T-helper 9 cell (primary cell): ENCODE results near the gene PLA2G4B.

Source experiments
- DNase-seq: peaks from one replicate; pipeline ENCODE4 v3.0.0-alpha.2; 2020

Gene PLA2G4B

GRCh38 chr15:41809526-41810220 lies 29.0 kb upstream of the PLA2G4B start:
- DNase-seq, result no peak

- no peak for DNase-seq
Observed at GRCh38 chr15:41810651-41811431, 27.8 kb upstream of the PLA2G4B start.

- peak; percentile 66 for DNase-seq
Observed at GRCh38 chr15:41811432-41812195, 27.0 kb upstream of the PLA2G4B start.

GRCh38 chr15:41812820-41813375 lies 25.7 kb upstream of the PLA2G4B start:
- no peak for DNase-seq

GRCh38 chr15:41813426-41813825 lies 25.2 kb upstream of the PLA2G4B start:
- no peak for DNase-seq

GRCh38 chr15:41814534-41814933 lies 24.1 kb upstream of the PLA2G4B start:
- no peak for DNase-seq

GRCh38 chr15:41816788-41817187 lies 21.9 kb upstream of the PLA2G4B start:
- DNase-seq, result no peak

- DNase-seq, result no peak
Observed at GRCh38 chr15:41817327-41817726, 21.3 kb upstream of the PLA2G4B start.

GRCh38 chr15:41817781-41818180 lies 20.9 kb upstream of the PLA2G4B start:
- no peak for DNase-seq

- no peak for DNase-seq
Observed at GRCh38 chr15:41819455-41820050, 19.1 kb upstream of the PLA2G4B start.

- no peak for DNase-seq
Observed at GRCh38 chr15:41820791-41821423, 17.7 kb upstream of the PLA2G4B start.

GRCh38 chr15:41821831-41822230 lies 16.8 kb upstream of the PLA2G4B start:
- no peak for DNase-seq

GRCh38 chr15:41822471-41822870 lies 16.2 kb upstream of the PLA2G4B start:
- no peak for DNase-seq

GRCh38 chr15:41822957-41823356 lies 15.7 kb upstream of the PLA2G4B start:
- DNase-seq, result no peak

GRCh38 chr15:41823502-41823901 lies 15.1 kb upstream of the PLA2G4B start:
- no peak for DNase-seq

- no peak for DNase-seq
Observed at GRCh38 chr15:41824062-41824745, 14.4 kb upstream of the PLA2G4B start.

GRCh38 chr15:41825145-41825544 lies 13.5 kb upstream of the PLA2G4B start:
- no peak for DNase-seq

GRCh38 chr15:41825572-41826535 lies 12.8 kb upstream of the PLA2G4B start:
- no peak for DNase-seq

- peak; percentile 32 for DNase-seq
Observed at GRCh38 chr15:41827290-41827879, 11.3 kb upstream of the PLA2G4B start.
